ENCODE data around the gene CFAP90. TPM values are rescaled to one million over a fixed set of nuclear protein-coding genes. Genes with fewer than 3 reads are reported as not detected.
A peak's percentile ranks its signal among the peaks of the same experiment; 100 is the strongest.

Gene CFAP90
- total RNA-seq, 2 experiments from 2014 or later = not detected

DNA sequence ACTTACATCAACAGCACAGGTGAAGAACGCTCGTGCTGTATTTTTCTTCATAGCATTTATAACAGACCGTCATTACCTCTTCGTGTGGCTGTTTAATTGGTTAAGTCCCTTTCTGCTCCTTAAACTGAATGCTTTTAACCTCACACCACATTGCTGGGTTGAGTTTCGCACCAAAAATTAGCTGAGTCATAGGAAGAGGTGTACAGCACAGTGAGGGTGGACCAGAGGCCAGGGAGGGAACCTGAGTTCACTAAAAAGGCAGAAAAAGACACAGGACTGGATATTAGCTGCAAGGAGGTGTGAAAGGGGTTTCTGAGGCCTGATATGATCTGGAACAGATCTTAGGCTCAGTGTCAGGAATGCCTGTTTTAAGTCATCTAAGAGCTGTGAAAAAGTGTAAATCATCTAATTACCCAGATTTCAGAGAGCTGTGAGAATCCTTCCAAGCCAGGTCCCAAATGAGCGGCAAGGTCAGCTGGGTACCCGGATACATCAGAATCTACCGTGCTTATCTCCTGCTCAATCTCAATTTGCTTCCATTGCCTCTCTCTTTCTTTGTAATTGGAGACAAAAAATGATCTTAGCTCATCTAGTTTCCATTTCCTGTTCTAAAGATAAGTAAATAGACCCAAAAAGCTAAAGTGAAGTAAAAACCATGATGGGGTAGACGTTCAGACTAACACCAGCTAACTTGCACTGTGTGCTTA is 7.1 kb upstream of the CFAP90 start:
- peaks cover 2% of the 10 kb centered on the region for H3K27me3 Mint-ChIP-seq
- H3K4me1 Mint-ChIP-seq = peaks cover 33% of the 10 kb centered on the region
- H3K27ac Mint-ChIP-seq = peak overlapping the region; percentile 82
- ChIA-PET POLR2A (interaction anchor here (0.7 to 6.0 kb wide), 6 partner anchors 11 to 1225 kb away, joined by 3 to 99 read pairs (median 8); partner anchors contain the start of genes FASTKD3, MTRR, NSUN2 and SRD5A1), CTCF (interaction anchor here (0.9 to 6.4 kb wide), 13 partner anchors 10 to 1037 kb away, joined by 3 to 62 read pairs (median 6); partner anchors contain the start of genes FASTKD3 and MTRR)
- no peaks in the 10 kb centered on the region for H3K9me3 Mint-ChIP-seq
- DNase-seq = peak; percentile 51
- H3K36me3 Mint-ChIP-seq (ENCODE audit: low read depth) = peaks cover 41% of the 10 kb centered on the region
- H3K4me3 Mint-ChIP-seq = peak overlapping the region; percentile 0

DNA sequence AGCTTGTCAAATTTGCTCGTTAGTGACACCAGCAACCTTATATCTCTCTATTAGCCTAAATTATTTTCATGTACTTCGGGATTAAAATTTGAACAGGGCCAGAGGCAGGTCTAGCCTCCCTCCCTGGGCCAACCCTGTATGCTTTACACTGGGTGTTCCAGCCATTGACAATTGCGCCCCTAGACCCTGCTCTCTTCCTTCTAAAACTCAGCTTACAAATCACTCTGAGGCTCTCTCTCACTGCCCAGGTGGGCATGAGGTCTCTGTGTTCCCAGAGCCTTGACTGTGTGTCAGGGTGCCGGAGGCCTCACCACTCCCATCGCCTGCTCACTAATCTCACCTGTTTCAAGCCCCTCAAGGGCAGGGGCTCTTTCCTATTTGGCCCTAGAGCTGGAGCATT is 6.4 kb upstream of the CFAP90 start:
- Mint-ChIP-seq H3K36me3 (ENCODE audit: low read depth) (peaks cover 36% of the 10 kb centered on the region), H3K27ac (peak overlapping the region; percentile 82), H3K27me3 (peaks cover 2% of the 10 kb centered on the region), H3K4me1 (peaks cover 35% of the 10 kb centered on the region), H3K9me3 (no peaks in the 10 kb centered on the region), H3K4me3 (peak overlapping the region; percentile 0)
- CTCF ChIA-PET = interaction anchor here (0.9 to 6.4 kb wide), 12 partner anchors 9 to 1037 kb away, joined by 3 to 62 read pairs (median 6); partner anchors contain the start of genes FASTKD3 and MTRR
- DNase-seq = no peak
- POLR2A ChIA-PET = interaction anchor here (2.0 to 6.0 kb wide), 3 partner anchors 11 to 1028 kb away, joined by 9 to 99 read pairs (median 38); partner anchors contain the start of genes FASTKD3 and MTRR

DNA sequence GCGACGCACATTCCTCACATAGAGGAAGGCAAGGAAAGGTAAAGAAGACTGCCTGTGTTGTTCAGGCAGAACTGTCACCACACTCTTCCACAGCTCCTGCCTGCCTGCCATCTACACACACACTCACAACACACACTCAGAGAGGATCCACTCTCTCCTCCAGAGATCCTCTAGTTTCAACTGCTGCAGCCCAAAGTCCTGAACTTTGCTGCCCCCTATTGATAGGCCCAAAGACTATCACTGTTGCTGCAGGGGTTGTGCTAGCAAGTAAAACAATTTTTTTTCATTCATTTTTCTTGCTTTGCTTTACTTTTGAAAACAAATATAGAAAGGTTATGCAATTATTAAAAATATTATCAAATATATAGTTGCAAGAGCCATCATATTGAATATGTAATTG is 5.9 kb upstream of the CFAP90 start:
- no peak overlapping the region for H3K4me3 Mint-ChIP-seq
- ChIA-PET CTCF (interaction anchor here (1.0 to 6.4 kb wide), 9 partner anchors 9 to 110 kb away, joined by 3 to 62 read pairs (median 6); partner anchors contain the start of genes FASTKD3 and MTRR), POLR2A (interaction anchor here (2.0 to 6.0 kb wide), 3 partner anchors 12 to 1028 kb away, joined by 9 to 99 read pairs (median 38); partner anchors contain the start of genes FASTKD3 and MTRR)
- no peak overlapping the region for H3K27ac Mint-ChIP-seq
- peaks cover 34% of the 10 kb centered on the region for H3K36me3 Mint-ChIP-seq (ENCODE audit: low read depth)
- peaks cover 2% of the 10 kb centered on the region for H3K27me3 Mint-ChIP-seq
- H3K4me1 Mint-ChIP-seq = peaks cover 40% of the 10 kb centered on the region
- DNase-seq = peak; percentile 58
- H3K9me3 Mint-ChIP-seq = no peaks in the 10 kb centered on the region

DNA sequence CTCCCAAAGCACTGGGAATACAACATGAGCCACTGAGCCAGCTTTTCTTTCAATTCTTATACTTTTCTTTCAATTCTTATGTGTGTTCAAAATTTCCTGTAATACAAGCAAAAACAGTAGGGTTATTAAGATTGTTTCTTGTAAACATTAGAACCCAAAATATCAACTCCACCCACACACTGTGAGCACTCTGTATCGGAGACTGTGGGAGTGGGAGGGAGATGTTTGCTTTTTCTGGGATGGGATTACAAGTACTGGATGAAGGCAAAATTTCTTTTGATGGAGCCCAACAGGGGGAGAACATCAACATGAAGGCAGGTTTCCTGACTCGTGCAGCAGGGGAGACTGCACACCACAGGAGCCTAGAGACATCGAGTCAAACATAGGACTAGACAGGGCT is 4.7 kb upstream of the CFAP90 start:
- ChIA-PET CTCF (interaction anchor here (1.0 to 6.4 kb wide), 6 partner anchors 8 to 39 kb away, joined by 3 to 62 read pairs (median 18); partner anchors contain the start of genes FASTKD3 and MTRR), POLR2A (interaction anchor here (6.0 kb wide), 1 partner anchor 13 kb away, joined by 99 read pairs; the partner anchor contains the start of genes FASTKD3 and MTRR)
- peaks cover 6% of the 10 kb centered on the region for H3K27me3 Mint-ChIP-seq
- H3K4me3 Mint-ChIP-seq = no peak overlapping the region
- no peaks in the 10 kb centered on the region for H3K9me3 Mint-ChIP-seq
- DNase-seq = no peak
- peaks cover 26% of the 10 kb centered on the region for H3K36me3 Mint-ChIP-seq (ENCODE audit: low read depth)
- H3K4me1 Mint-ChIP-seq = peaks cover 48% of the 10 kb centered on the region
- H3K27ac Mint-ChIP-seq = no peak overlapping the region

DNA sequence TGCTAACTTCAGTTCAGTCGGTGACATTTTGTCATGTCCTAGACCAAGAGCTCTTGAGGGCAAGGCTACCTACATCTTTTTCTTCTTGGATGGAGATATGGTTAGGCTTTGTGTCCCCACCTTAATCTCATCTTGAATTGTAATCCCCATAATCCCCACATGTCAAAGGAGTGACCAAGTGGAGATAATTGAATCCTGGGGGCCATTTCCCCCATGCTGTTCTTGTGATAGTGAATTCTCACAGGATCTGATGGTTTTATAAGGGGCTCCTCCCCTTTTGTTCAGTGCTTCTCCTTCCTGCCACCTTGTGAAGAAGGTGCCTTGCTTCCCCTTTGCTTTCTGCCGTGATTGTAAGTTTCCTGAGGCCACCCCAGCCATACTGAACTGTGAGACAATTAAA is 2.1 kb upstream of the CFAP90 start:
- H3K9me3 Mint-ChIP-seq = no peaks in the 10 kb centered on the region
- peaks cover 24% of the 10 kb centered on the region for H3K27me3 Mint-ChIP-seq
- POLR2A ChIA-PET = interaction anchor here (1.5 kb wide), 1 partner anchor 16 kb away, joined by 4 read pairs; the partner anchor contains the start of genes FASTKD3 and MTRR
- peaks cover 7% of the 10 kb centered on the region for H3K36me3 Mint-ChIP-seq (ENCODE audit: low read depth)
- peaks cover 33% of the 10 kb centered on the region for H3K4me1 Mint-ChIP-seq
- no peak overlapping the region for H3K27ac Mint-ChIP-seq
- CTCF ChIA-PET = interaction anchor here (1.4 kb wide), 1 partner anchor 16 kb away, joined by 4 read pairs; the partner anchor contains the start of genes FASTKD3 and MTRR
- no peak overlapping the region for H3K4me3 Mint-ChIP-seq
- DNase-seq = no peak

DNA sequence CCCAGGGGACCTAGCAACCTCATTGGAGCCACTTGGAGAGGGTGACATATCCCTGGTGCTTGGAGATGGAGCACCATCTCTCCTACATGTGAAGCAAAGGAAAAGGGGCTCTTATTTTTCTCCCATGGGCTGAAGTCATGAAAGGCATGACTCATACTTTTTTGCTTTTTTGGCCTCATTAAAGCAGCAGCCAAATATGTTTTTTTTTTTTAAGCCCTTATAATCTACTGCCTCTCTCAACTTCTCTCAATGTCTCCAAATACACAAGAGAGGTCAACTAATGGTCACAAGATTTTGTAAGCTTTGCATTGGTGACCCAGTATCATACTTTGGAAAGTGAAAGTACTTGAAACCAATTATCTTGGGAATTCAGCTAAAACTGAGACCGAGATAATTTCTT is 1.6 kb upstream of the CFAP90 start:
- Mint-ChIP-seq H3K27ac (no peak overlapping the region), H3K27me3 (peaks cover 27% of the 10 kb centered on the region), H3K36me3 (ENCODE audit: low read depth) (peaks cover 4% of the 10 kb centered on the region), H3K4me1 (peaks cover 28% of the 10 kb centered on the region), H3K4me3 (no peak overlapping the region), H3K9me3 (no peaks in the 10 kb centered on the region)
- CTCF ChIA-PET = interaction anchor here (1.4 kb wide), 1 partner anchor 16 kb away, joined by 4 read pairs; the partner anchor contains the start of genes FASTKD3 and MTRR
- no peak for DNase-seq
- POLR2A ChIA-PET = interaction anchor here (1.5 kb wide), 1 partner anchor 16 kb away, joined by 4 read pairs; the partner anchor contains the start of genes FASTKD3 and MTRR

DNA sequence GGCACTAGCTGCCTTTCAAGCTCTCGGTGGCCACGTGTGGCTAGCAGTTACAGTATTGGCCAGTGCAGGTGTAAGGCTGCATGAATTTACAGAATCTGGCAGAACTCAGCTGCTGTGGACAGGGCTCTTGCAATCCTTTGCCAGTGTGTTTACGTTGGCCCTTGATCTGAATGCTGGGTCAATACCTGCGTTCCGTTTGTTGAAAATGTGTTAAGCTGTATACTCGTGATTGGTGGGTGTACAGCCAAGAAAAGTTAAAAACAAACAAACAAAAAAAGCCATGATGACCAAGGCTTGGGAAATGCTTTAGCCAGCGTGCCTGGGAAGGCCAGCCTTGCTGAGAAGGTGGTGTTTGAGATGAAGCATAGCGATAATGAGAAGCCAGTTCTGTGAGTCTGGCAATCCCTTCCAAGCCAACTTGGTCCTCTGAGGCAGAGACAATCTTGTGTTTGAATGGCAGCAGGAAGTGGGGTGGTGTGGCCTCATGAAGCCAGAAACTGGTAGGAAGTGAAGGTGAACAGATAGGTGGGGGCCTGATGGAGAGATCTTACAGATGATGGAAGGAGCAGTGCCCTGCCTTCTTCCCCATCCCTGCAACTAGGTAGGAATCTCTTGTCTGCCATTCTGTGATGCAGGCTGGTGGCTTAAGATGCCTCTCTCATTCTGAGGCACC is 820 bp upstream of the CFAP90 start:
- CTCF ChIA-PET = interaction anchor here (1.4 to 2.3 kb wide), 3 partner anchors 17 to 35 kb away, joined by 3 to 7 read pairs (median 4); partner anchors contain the start of genes FASTKD3 and MTRR

DNA sequence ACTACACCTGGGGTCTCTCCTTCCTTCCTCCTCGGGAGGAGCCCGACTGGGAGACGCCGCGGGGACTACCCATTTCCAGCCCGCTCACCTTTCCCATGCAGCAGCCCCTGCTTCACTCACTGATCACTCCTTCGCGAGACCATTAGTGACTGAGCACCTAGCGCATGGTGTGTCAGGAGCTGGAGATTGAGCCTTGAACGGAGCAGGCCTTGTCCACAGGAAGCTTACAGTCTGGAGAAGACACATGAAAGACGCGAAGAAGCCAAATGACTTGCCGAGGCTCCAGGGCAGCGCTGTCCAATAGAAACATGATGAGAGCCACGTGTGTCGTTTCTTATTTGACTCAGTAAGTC is 283 bp upstream of the CFAP90 start:
- peaks cover 2% of the 10 kb centered on the region for H3K36me3 Mint-ChIP-seq (ENCODE audit: low read depth)
- peaks cover 34% of the 10 kb centered on the region for H3K27me3 Mint-ChIP-seq
- no peak for DNase-seq
- H3K4me1 Mint-ChIP-seq = peaks cover 21% of the 10 kb centered on the region
- ChIA-PET POLR2A (interaction anchor here (1.1 to 1.5 kb wide), 2 partner anchors 17 to 18 kb away, joined by 3 to 4 read pairs; partner anchors contain the start of genes FASTKD3 and MTRR), CTCF (interaction anchor here (1.5 to 2.3 kb wide), 2 partner anchors 21 to 35 kb away, joined by 3 to 7 read pairs; no protein-coding TSS in a partner anchor)
- H3K27ac Mint-ChIP-seq = no peak overlapping the region
- no peaks in the 10 kb centered on the region for H3K9me3 Mint-ChIP-seq
- H3K4me3 Mint-ChIP-seq = peak overlapping the region; percentile 56

More for the DNA sequence above, 820 bp upstream of the CFAP90 start:
- no peaks in the 10 kb centered on the region for H3K9me3 Mint-ChIP-seq
- H3K4me3 Mint-ChIP-seq = no peak overlapping the region
- POLR2A ChIA-PET = interaction anchor here (1.5 kb wide), 1 partner anchor 17 kb away, joined by 4 read pairs; the partner anchor contains the start of genes FASTKD3 and MTRR
- peaks cover 33% of the 10 kb centered on the region for H3K27me3 Mint-ChIP-seq
- H3K4me1 Mint-ChIP-seq = peaks cover 23% of the 10 kb centered on the region
- H3K36me3 Mint-ChIP-seq (ENCODE audit: low read depth) = peaks cover 2% of the 10 kb centered on the region
- no peak for DNase-seq
- H3K27ac Mint-ChIP-seq = no peak overlapping the region

DNA sequence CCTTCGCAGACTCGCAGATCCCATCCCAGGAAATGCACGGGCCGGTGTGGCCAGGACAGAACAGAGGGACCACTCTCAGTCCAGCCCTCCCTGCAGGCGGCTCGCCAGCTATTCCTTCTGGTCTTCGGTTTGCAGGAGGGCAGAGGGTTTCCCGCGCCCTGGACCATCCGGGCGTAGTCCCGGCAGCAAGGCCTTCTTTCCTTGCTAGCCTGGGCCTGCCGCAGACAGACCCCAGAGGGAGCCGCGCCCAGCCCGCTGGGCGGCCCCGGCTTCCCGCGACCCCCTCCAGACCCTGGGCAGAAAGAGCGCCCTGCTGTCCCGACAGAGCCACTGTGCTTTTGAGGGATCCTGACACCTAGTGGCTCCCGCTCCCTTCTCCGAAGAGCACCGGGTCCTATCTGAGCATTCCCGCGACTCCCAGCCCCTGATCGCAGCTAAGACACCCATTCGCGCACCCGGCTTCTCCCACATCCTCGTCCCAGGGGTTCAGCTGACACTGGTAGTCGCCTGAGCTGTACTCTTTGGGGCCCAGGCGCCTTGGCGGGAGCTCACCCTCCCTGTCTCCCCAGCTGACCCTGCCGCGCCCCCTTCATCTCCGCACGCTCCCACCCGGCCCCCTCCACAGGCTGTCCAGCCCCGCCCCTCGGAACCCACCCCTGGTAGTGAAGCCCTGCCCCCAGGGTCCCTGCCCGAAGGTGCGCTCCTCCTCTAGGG is 1.1 kb downstream of the CFAP90 start:
- no peak overlapping the region for H3K27ac Mint-ChIP-seq
- peaks cover 2% of the 10 kb centered on the region for H3K36me3 Mint-ChIP-seq (ENCODE audit: low read depth)
- H3K4me3 Mint-ChIP-seq = no peak overlapping the region
- peaks cover 21% of the 10 kb centered on the region for H3K4me1 Mint-ChIP-seq
- no peak for DNase-seq
- CTCF ChIA-PET = interaction anchor here (2.3 kb wide), 1 partner anchor 33 kb away, joined by 7 read pairs; no protein-coding TSS in a partner anchor
- POLR2A ChIA-PET = no interaction called here
- H3K27me3 Mint-ChIP-seq = peaks cover 40% of the 10 kb centered on the region
- no peaks in the 10 kb centered on the region for H3K9me3 Mint-ChIP-seq

DNA sequence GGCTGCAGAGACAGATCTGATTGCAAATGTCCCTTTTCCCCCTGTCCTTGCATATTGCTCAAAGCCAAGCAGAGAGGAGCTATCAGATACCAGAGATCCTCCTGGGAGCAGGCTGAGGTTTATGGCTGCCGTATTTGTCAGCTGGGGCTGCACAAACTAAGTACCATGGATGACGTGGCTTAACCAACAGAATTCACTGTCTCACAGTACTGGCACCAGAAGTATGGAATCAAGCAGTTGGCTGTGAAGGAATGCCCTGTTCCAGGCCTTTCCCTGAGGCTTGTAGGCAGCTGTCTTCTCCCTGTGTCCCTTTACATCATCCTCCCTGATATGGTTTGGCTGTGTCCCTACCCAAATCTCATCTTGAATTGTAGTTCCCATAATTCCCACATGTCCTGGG is 2.6 kb downstream of the CFAP90 start:
- Mint-ChIP-seq H3K27ac (no peak overlapping the region), H3K4me3 (no peak overlapping the region), H3K27me3 (peaks cover 52% of the 10 kb centered on the region), H3K9me3 (no peaks in the 10 kb centered on the region), H3K36me3 (ENCODE audit: low read depth) (peaks cover 2% of the 10 kb centered on the region), H3K4me1 (peaks cover 21% of the 10 kb centered on the region)
- DNase-seq = no peak
- CTCF ChIA-PET = interaction anchor here (1.2 kb wide), 1 partner anchor 8 kb away, joined by 4 read pairs; no protein-coding TSS in a partner anchor
- POLR2A ChIA-PET = interaction anchor here (1.0 kb wide), 1 partner anchor 10 kb away, joined by 3 read pairs; no protein-coding TSS in a partner anchor

DNA sequence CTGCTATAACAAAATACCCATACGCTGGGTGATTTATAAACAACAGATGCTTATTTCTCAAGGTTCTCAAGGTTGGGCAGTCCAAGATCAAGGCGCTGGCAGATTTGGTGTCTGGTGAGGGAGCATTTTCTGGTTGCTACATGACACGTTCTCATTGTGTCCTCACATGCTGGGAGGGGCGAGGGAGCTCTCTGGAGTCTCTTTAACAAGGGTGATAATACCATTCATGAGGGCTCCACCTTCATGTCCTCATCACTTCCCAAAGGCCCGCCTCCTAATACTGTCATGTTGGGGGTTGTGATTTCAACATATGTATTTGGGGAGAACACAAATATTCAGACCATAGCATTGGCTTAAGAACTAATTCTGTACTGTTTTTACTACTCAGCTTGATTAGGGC is 4.6 kb downstream of the CFAP90 start:
- ChIA-PET CTCF (interaction anchor here (0.6 to 1.6 kb wide), 5 partner anchors 11 to 375 kb away, joined by 3 to 8 read pairs (median 3); partner anchors contain the start of genes FASTKD3 and MTRR), POLR2A (no interaction called here)
- Mint-ChIP-seq H3K4me1 (peaks cover 7% of the 10 kb centered on the region), H3K27me3 (peaks cover 56% of the 10 kb centered on the region), H3K36me3 (ENCODE audit: low read depth) (peaks cover 2% of the 10 kb centered on the region), H3K4me3 (no peak overlapping the region), H3K9me3 (no peaks in the 10 kb centered on the region), H3K27ac (no peak overlapping the region)
- no peak for DNase-seq

DNA sequence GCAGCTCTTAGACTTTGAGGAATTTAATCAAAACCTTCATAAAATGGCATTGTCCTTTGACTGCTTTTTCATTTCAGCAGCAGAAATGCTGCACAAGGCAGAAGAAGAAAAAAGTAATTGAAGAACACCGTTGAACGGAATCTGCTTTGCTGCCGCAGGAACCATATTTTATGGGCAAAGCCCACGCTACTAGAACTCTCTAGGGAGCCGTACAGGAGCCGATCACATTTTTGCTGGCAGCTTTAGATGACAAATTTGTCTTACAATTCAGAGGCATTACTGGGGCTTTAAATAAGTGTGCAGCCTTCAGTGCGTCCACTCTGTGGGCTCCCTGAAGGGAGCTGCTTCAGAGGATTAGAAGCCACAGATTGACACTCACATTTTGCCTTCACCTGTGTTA is 5.4 kb downstream of the CFAP90 start:
- ChIA-PET CTCF (interaction anchor here (1.0 to 1.6 kb wide), 2 partner anchors 11 kb away, joined by 3 to 8 read pairs; no protein-coding TSS in a partner anchor), POLR2A (no interaction called here)
- Mint-ChIP-seq H3K4me1 (peaks cover 4% of the 10 kb centered on the region), H3K27me3 (peaks cover 53% of the 10 kb centered on the region), H3K36me3 (ENCODE audit: low read depth) (no peaks in the 10 kb centered on the region), H3K9me3 (peaks cover 2% of the 10 kb centered on the region), H3K4me3 (no peak overlapping the region), H3K27ac (no peak overlapping the region)
- no peak for DNase-seq
